Left ventricle myocardium inferior (tissue), 1 donor: ENCODE measurements around the gene ORC2. TPM values are rescaled to one million over a fixed set of nuclear protein-coding genes. Genes with fewer than 3 reads are reported as not detected.

Experiments used
- DNase-seq: peaks from one replicate; pipeline ENCODE4 v3.0.0-alpha.2; 2020
- H3K27ac ChIP-seq: fragments of 200-600 bp; replicated peaks from 2 replicates; pipeline ENCODE4 v1.8.0; 2021
- H3K27me3 ChIP-seq: fragments of 200-600 bp; 2 replicates; pipeline ENCODE4 v1.8.0; 2021; ENCODE audit warnings: low read depth
- H3K36me3 ChIP-seq: fragments of 200-600 bp; 2 replicates; pipeline ENCODE4 v1.8.0; 2021
- H3K4me1 ChIP-seq: fragments of 200-600 bp; 2 replicates; pipeline ENCODE4 v1.8.0; 2021
- H3K4me3 ChIP-seq: fragments of 200-600 bp; 2 replicates; pipeline ENCODE4 v1.8.0; 2021; ENCODE audit warnings: mild to moderate bottlenecking, moderate library complexity
- H3K9me3 ChIP-seq: fragments of 200-600 bp; replicated peaks from 2 replicates; pipeline ENCODE4 v1.8.0; 2021
- intact Hi-C: fragments of 100-400 bp; cut with micrococcal nuclease; formaldehyde crosslinking; loops from one replicate; pipeline ENCODE4 v1.11.0; 2022
- total RNA-seq: library from RNA; stranded (reverse); fragmentation: NEBNext Ultra II Directional; extraction: Animal tissue kit (Norgen Biotek cat#: 25700); gene quantifications from one replicate; pipeline ENCODE4 v1.2.1, GENCODE V29; 2021
- TF ChIP-seq, protein P1 (sequence below): fragments of 200-600 bp; IDR thresholded peaks from 2 replicates; pipeline ENCODE4 v1.8.0; 2021; ENCODE audit warnings: antibody characterized with exemption, mild to moderate bottlenecking, borderline replicate concordance
- donor health status: DM: no; HTN: yes; CAD: no; lungs with severe emphysema.

ORC2 gene
- total RNA-seq, 1 donor from 2014 or later: 24.5 TPM

DNA sequence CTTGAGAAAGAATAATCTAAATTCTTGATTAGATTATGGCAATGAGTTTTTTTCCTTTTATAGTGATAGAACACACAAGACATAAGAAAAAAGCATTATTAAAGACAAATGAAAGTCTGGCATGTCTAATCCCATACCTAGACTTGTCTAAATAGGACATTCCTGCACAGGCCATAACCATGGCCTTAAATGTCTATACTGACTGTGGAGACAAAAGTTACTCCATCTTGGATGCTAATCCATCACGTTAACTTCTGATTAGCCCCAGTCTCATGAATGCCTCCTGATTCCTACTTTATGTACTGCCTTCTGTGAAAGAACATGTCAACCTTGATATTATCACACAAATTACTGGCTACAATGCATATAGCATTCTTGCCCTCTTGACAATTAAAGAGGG lies 23.6 kb downstream of the ORC2 start:
- intact Hi-C loops: no loop called here
- Histone ChIP-seq H3K4me3 (no peak overlapping the region), H3K4me1 (no peaks in the 10 kb centered on the region), H3K36me3 (peaks cover 85% of the 10 kb centered on the region), H3K9me3 (no peaks in the 10 kb centered on the region), H3K27me3 (no peaks in the 10 kb centered on the region), H3K27ac (no peak overlapping the region)
- TF ChIP-seq, protein P1, sequence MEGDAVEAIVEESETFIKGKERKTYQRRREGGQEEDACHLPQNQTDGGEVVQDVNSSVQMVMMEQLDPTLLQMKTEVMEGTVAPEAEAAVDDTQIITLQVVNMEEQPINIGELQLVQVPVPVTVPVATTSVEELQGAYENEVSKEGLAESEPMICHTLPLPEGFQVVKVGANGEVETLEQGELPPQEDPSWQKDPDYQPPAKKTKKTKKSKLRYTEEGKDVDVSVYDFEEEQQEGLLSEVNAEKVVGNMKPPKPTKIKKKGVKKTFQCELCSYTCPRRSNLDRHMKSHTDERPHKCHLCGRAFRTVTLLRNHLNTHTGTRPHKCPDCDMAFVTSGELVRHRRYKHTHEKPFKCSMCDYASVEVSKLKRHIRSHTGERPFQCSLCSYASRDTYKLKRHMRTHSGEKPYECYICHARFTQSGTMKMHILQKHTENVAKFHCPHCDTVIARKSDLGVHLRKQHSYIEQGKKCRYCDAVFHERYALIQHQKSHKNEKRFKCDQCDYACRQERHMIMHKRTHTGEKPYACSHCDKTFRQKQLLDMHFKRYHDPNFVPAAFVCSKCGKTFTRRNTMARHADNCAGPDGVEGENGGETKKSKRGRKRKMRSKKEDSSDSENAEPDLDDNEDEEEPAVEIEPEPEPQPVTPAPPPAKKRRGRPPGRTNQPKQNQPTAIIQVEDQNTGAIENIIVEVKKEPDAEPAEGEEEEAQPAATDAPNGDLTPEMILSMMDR: no peak
- DNase-seq: no peak

DNA sequence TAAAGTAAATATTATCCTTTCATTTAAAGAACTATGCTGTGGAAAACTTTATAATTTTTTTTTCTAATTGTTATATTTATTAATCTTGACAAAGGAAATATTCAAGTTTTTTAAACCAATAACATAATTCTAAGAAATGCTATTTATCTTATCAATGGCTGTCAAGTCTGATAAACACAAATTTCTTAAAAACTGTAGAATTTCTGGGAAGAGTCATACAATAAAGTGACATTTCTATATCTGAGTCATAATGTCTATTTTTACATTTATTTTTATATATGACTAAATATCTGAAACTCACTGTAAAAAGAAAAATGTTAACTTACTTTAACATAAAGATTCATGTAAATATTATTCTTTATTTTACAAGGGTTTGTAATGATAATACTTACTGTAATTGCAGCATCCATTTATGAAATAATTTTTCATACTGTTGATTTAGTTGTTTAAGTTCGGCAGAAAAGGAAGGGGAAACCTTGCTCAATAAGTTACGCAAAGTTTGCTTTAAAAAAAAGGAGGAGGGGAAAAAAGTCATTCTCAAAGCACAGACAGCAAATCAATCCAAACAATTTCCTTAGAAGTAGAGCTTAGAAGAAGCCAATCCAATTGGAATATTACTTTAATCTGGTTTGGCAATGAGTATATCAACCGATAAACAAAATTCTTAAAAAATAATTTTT lies 32.4 kb downstream of the ORC2 start:
- no peaks in the 10 kb centered on the region for H3K4me1 ChIP-seq
- TF ChIP-seq, protein P1: no peak
- H3K9me3 ChIP-seq: no peaks in the 10 kb centered on the region
- intact Hi-C loops: no loop called here
- H3K36me3 ChIP-seq: peaks cover 97% of the 10 kb centered on the region
- no peak overlapping the region for H3K27ac ChIP-seq
- DNase-seq: no peak
- H3K4me3 ChIP-seq: no peak overlapping the region
- H3K27me3 ChIP-seq: no peaks in the 10 kb centered on the region

DNA sequence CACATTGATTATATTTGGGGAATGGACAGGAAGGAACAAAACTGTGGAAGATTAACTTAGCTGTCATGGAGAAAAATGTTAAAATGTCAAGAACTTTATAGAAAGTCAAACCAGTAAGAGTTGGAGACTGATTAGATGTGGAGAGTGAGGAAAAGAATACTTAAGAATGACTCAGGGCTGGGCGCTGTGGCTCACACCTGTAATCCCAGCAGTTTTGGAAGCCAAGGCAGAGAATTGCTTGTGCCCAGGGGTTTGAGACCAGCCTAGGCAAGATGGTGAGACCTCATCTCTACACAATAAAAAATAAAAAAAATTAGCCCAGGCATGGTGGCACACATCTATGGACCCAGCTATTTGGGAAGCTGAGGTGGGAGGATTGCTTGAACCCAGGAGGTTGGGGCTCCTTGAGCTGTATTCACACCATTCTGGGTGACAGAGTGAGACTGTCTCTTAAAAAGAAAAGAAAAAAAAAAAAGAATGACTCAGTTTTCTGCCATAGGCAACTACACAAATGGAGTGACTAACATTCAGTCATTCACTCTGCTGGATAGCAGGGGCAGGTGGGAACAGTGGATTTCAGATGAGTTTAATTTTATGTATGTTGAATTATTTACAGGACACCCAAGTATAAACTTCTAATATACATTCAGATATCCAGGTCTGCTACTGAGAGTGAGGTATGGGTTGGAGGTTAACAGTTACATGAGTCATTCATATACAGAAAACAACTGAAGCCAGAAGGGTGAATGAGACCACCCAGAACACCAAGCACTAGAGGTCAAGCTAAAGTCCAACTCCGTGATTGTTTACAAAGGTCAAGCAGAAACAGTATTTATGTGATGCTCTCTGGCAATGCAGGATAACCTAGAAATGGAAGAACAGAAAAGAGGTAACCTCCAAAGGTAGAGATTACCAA lies 33.9 kb downstream of the ORC2 start:
- Histone ChIP-seq H3K4me1 (no peaks in the 10 kb centered on the region), H3K27me3 (no peaks in the 10 kb centered on the region), H3K27ac (no peak overlapping the region), H3K9me3 (no peaks in the 10 kb centered on the region), H3K36me3 (peaks cover 97% of the 10 kb centered on the region), H3K4me3 (no peak overlapping the region)
- intact Hi-C loops: no loop called here
- TF ChIP-seq, protein P1: no peak
- no peak for DNase-seq

DNA sequence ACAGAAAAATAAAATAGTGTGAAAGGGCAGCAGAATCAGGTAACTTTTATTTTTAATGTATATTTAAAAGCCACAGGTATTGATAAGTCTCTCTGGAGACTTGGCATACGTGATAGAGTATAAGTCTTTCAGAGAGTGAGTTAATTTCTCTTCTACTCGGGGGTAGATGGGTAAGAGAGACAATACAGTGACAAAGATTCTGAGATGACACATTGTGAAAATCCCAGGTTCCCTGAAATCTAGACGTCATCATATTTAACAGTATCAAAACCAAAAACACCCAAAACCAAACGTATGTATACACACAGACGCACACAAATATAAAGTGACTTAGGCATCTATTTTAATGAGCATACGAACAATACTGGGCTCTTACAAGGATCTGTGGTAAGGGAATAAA lies 41.0 kb downstream of the ORC2 start:
- intact Hi-C loops: no loop called here

DNA sequence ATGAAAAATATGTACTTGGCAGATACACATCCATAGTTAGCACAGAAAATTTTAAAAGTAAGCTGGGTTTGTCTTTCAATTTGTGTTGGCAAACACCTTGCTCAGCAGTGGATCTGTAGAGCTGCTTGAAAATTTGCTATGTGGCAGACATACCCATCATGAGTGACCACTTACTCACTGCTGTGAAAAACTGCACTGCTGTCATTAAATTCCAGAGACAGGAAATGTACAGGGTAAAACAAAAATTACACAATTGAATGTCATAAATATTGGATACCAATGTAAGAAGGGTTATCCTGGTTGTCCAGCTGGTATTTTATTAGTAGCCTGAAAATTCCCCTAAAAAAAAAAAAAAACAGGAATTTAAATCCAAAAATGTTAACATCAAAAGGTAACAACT lies 49.8 kb downstream of the ORC2 start:
- intact Hi-C loops: no loop called here
- H3K36me3 ChIP-seq: peaks cover 99% of the 10 kb centered on the region
- no peak overlapping the region for H3K27ac ChIP-seq
- no peaks in the 10 kb centered on the region for H3K27me3 ChIP-seq
- TF ChIP-seq, protein P1: no peak
- H3K4me1 ChIP-seq: no peaks in the 10 kb centered on the region
- H3K9me3 ChIP-seq: no peaks in the 10 kb centered on the region
- DNase-seq: no peak
- H3K4me3 ChIP-seq: no peak overlapping the region

More for the DNA sequence above, 41.0 kb downstream of the ORC2 start:
- no peak for DNase-seq
- H3K9me3 ChIP-seq: no peaks in the 10 kb centered on the region
- no peak overlapping the region for H3K27ac ChIP-seq
- TF ChIP-seq, protein P1: no peak
- no peak overlapping the region for H3K4me3 ChIP-seq
- no peaks in the 10 kb centered on the region for H3K27me3 ChIP-seq
- H3K36me3 ChIP-seq: peaks cover 98% of the 10 kb centered on the region
- H3K4me1 ChIP-seq: no peaks in the 10 kb centered on the region
